Stimulated activated CD8-positive, alpha-beta memory T cell treated with anti-CD3 and anti-CD28 coated beads, Interleukin-4, amount 100 ng/mL, for 1 hour (primary cell): ENCODE results near the gene DUOXA1.

Experiments used
- DNase-seq, 2 donors: peaks; one replicate each; pipeline ENCODE4 v3.0.0-alpha.2; 2020; ENCODE audit warnings: low read depth in 2 of 2, low spot score in 1 of 2

The DUOXA1 gene

GRCh38 chr15:45129651-45130129 is at the start of gene DUOXA1, which contains the start of gene DUOX1:
DUOXA1 (minus strand) TSS chr15:45129879; CDS start chr15:45123014, 6,865 bp downstream.
DUOX1 (plus strand) TSS chr15:45129994; CDS start chr15:45131967, 1,973 bp downstream.
- DNase-seq, result no peak

- DNase-seq, result no peak
Observed at GRCh38 chr15:45177285-45177684, 47.6 kb upstream of the DUOXA1 start.

GRCh38 chr15:45174577-45174976 is 44.9 kb upstream of the DUOXA1 start:
- DNase-seq, result no peak

GRCh38 chr15:45174069-45174468 is 44.4 kb upstream of the DUOXA1 start:
- no peak for DNase-seq

- DNase-seq, result no peak
Observed at GRCh38 chr15:45171912-45172311, 42.2 kb upstream of the DUOXA1 start.

- DNase-seq, result no peak
Observed at GRCh38 chr15:45169608-45170480, 40.2 kb upstream of the DUOXA1 start.

- no peak for DNase-seq
Observed at GRCh38 chr15:45168751-45169551, 39.3 kb upstream of the DUOXA1 start.

- no peak for DNase-seq
Observed at GRCh38 chr15:45168286-45168685, 38.6 kb upstream of the DUOXA1 start.

- no peak for DNase-seq
Observed at GRCh38 chr15:45167631-45168205, 38.0 kb upstream of the DUOXA1 start.

- peak; percentile 45 to 66 for DNase-seq
Observed at GRCh38 chr15:45166834-45167630, 37.4 kb upstream of the DUOXA1 start.

- DNase-seq, result no peak
Observed at GRCh38 chr15:45165536-45165935, 35.9 kb upstream of the DUOXA1 start.

GRCh38 chr15:45164914-45165313 is 35.2 kb upstream of the DUOXA1 start:
- no peak for DNase-seq

GRCh38 chr15:45163508-45163856 is 33.8 kb upstream of the DUOXA1 start:
- no peak for DNase-seq

GRCh38 chr15:45162771-45163507 is 33.3 kb upstream of the DUOXA1 start:
- peak in 1 of 2 donors; percentile 40 for DNase-seq

GRCh38 chr15:45161666-45162065 is 32.0 kb upstream of the DUOXA1 start:
- DNase-seq, result no peak

GRCh38 chr15:45157974-45158373 is 28.3 kb upstream of the DUOXA1 start:
- DNase-seq, result no peak

GRCh38 chr15:45156744-45157455 is 27.2 kb upstream of the DUOXA1 start:
- DNase-seq, result no peak

GRCh38 chr15:45155739-45156138 is 26.1 kb upstream of the DUOXA1 start:
- DNase-seq, result no peak
